ENCODE results near the gene RETREG1. TPM values are rescaled to one million over a fixed set of nuclear protein-coding genes. Genes with fewer than 3 reads are reported as not detected.
"Not testable (repeated sequence)": the region's sequence is repeated elsewhere in the genome, so short reads cannot be mapped to it uniquely, and the experiment has no call there.

RETREG1 gene
- total RNA-seq, 1 donor from 2014 or later, result 5.9 TPM

DNA sequence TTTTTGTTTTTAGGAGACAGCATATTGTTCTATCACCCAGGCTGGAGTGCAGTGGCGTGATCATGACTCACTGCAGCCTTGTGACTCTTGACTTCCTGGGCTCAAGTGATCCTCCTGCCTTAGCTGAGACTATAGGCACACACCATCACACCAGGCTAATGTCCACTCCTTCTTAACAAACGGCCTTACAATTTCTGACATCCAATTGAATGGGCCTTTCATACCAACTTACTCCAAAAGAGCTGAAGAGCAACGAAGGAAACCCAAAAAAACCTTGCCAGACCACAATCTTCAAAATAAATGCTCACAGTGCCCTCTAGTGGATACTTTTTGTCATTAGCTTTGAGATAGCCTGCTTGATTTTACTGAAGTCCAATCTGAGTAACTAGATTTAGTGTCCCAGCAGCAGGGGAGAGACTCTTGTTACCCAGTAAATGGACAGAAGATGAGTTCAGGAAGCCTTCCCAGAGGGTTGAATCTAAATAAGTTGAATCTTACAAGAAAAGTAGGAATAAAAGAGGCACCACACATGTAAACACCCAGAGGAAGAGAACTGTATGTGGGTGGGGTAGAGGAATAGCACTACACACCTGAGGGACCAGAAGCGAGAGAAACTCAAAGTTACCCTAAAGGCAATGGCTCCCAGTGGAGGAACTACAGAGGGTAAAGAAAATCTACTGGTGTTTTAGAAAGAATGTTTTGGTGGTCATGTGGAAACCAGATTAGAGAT is 160.5 kb downstream of the RETREG1 start:
- DNase-seq (ENCODE audit: low spot score), result no peak

DNA sequence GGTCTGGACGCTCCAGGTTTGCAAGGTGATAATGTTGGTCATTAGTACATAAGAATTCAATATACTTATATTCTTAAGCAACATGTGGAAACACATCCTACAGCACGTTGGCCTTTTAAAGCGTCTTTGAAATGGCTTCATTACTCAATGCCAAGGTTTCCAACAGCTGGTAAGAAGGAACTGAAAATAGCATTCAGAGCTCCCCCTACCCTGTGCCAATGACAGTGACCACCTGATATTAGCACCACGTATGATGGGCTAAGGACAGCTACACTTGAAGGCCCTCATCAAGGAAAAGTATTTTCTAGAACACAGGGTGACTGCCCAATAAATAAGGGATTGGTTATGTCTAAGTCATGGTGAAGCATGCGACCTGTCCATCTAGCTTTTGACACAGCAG is 161.1 kb downstream of the RETREG1 start:
- DNase-seq (ENCODE audit: low spot score), result no peak

DNA sequence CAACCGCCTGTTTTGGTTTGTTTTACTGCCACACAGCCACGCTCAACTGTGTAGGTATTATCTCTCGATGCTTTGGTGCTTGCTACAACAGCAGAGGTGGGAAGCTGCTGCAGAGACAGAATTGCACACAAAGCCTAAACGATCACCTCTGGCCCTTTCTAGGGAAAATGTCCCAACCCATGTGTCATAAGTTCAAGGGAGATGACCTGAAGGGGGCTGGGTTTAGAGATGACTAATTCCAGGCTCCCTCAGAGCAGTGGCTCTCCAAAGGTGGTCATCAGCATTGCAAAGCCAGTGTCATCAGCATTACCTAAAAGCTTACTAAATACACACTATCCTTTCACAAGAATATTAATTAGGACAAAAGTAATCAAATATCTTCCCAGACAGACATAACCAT is 162.1 kb downstream of the RETREG1 start:
- DNase-seq (ENCODE audit: low spot score), result no peak

DNA sequence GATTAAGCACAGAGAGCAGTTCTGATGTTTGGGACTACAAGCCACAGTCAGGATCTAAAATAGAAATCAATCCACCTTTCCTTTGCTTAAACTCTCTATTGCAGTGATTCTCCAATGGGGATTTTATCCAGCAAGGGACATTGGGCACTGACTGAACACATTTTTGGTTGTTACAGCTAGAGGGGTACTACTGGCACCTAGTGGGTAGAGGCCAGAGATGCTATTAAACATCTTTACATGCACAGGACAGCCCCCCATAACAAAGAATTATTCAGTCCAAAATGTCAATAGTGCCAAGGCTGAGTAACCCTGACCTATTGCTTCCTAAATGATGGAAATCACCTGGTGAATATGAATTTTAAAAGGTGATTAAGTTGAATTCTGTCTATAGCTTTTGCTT is 163.2 kb downstream of the RETREG1 start:
- no peak for DNase-seq (ENCODE audit: low spot score)

DNA sequence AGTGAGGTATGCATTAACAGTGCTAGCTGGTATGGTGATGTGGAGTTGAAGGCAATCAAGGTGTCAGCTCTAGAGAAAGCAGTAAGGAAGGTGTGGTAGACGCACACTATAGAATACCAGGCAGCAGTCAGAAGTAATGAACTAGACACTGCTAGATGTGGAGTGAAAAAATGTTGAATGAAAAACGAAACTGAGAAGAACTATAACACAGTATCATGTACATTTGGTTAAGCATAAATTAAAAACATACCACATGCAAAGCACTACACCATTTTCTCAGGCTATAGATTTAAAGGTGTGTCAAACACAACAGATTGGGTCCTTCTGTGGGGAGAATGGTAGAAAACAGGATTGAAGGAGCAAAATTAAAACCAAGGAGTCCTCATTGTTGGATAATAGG is 166.6 kb downstream of the RETREG1 start:
- no peak for DNase-seq (ENCODE audit: low spot score)

DNA sequence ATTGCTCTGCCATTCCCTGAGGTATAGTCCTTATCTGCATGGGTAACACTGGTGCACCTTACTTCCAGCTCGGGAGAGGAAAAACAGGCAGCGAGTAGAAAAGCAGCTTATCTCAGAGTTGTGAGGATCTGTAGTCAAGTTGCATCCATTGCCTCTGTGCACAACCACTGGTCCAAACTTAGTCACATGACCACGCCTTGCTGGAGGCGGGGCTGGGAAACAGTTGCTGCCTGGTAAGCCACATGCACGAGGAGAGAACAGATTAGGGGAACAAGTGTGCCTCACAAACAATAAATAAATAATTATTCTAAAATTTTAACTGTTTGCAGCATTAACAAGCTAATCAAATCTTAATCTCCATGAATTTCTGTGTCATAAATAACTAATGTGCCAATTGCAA is 169.8 kb downstream of the RETREG1 start:
- DNase-seq (ENCODE audit: low spot score), result no peak

DNA sequence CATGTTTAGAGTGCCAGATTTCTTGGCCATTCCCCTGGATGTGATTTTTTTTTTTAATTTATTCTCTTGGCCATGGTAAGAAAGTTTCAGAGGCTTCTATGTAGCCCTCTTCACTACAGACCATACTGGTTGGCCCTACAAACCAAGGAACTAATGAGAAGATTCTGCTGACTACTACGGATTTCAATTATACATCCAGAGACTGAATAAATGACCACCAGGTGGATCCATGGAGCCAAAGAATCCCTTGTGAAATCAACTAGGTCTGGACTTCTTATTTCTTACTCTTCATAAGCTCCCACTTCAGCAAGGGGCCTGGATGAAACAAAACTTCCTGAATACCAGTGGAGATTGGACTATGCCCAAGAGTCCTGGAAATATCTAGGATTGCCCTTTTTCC is 178.8 kb downstream of the RETREG1 start:
- no peak for DNase-seq (ENCODE audit: low spot score)

DNA sequence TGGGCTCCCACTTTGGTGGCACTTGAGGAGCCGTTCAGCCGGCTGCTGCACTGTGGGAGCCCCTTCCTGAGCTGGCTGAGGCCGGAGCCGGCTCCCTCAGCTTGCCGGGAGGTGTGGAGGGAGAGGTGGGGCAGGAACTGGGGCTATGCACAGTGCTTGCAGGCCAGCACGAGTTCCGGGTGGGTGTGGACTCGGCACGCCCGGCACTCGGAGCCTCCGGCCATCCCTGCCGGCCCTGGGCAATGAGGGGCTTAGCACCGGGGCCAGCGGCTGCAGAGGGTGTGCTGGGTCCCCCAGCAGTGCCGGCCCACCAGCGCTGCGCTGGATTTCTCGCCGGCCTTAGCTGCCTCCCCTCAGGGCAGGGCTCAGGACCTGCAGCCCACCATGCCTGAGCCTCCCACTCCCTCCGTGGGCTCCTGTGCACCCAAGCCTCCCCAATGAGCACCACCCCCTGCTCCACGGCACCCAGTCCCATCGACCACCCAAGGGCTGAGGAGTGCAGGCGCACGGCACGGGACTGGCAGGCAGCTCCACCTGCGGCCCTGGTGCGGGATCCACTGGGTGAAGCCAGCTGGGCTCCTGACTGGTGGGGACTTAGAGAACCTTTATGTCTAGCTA is 180.6 kb downstream of the RETREG1 start:
- not testable (repeated sequence) for DNase-seq (ENCODE audit: low spot score)

DNA sequence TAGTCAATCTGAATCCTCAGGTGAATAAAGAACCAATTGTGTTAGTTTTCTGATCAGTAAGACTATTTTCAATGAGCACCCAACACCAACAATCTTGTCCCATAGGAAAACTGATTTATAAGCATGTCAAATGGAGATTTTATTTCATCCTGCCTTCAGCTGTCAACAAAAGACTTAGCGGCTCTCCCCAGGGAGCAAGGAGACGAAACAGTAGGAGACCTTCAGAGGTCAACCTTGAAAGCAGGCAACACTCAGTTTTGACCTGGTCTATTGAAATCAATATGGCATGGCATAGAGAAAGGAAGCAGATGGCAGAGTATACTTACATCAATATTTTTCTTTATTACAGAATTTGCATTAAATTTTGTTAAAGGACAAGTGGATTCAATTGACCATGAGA is 185.3 kb downstream of the RETREG1 start:
- no peak for DNase-seq (ENCODE audit: low spot score)

DNA sequence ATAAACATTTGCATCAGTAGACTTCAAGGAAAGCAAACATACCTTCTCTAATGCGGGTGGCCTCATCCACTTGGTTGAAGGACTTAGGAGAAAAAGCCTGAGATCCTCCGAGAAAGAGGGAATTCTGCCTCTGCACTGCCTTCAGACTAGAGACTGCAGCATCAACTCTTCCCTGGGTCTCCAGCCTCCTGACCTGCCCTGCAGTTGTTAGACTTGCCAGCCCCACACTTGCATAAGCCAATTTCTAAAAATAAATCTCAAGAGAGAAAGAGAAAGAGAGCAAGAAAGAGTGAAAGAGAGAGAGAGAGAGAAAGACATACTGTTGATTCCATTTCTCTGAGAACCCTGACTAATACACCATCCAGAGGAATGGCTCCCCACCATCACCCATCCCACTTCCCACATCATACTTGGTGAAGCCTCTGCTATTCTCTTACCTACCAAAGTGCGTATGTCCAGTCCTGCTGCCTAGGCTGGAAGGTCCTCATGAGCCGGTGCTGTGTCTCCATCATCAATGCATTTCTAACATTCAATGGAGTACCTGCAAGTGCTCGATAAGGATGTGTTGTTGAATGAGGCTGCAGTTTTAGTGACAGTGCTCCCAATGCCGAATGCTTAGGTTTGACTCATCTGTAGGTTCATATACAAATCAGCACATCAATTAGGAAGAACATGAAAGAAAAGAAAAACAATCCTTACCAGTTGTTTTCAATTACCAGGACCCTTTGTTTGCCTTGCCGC is 186.3 kb downstream of the RETREG1 start:
- no peak for DNase-seq (ENCODE audit: low spot score)

DNA sequence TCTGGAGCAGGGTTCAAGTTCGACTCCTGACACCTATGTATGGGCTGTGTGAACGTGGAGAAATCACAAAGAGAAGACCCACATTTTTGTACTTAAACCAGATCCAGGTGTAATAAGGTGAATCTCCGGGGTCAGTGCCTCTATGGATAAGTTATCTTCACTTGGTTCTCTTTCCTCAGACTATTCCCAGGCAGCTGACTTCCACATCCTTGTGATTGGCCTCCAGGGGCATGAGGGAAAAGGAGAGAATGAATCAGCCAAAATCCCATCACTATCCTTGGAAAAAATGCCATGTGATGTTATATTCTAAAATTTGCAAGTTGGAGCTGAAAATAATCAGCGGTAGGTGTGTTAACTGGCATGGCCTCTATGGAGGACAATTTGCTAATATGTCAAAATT is 188.4 kb downstream of the RETREG1 start:
- no peak for DNase-seq (ENCODE audit: low spot score)

DNA sequence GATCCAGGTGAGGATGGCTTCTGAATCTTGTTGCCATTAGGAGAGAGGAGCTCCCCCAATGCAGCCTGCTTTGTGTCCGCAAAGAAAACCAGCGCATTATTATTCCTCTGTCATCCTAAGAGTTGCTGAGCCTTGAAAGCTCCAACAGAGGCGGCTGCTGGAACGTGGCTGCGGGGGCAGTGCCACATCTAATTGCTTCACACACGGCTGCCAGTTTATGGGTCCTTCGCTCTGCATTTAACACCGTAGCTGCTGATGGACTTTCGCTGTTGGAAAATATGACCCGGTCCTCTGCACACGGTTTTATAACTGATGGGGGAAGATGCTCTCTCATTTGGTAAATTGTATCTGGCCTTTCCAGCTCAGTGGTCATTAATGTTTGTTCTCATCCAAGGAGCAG is 189.2 kb downstream of the RETREG1 start:
- DNase-seq (ENCODE audit: low spot score), result no peak

Other genes with a start within 250 kb of the RETREG1 start
- 20.8 TPM for gene ZNF622, start 151.2 kb downstream of the RETREG1 start, total RNA-seq